ENCODE data around the gene TMEM255B.
A peak's percentile ranks its signal among the peaks of the same experiment; 100 is the strongest.

TMEM255B gene

DNA sequence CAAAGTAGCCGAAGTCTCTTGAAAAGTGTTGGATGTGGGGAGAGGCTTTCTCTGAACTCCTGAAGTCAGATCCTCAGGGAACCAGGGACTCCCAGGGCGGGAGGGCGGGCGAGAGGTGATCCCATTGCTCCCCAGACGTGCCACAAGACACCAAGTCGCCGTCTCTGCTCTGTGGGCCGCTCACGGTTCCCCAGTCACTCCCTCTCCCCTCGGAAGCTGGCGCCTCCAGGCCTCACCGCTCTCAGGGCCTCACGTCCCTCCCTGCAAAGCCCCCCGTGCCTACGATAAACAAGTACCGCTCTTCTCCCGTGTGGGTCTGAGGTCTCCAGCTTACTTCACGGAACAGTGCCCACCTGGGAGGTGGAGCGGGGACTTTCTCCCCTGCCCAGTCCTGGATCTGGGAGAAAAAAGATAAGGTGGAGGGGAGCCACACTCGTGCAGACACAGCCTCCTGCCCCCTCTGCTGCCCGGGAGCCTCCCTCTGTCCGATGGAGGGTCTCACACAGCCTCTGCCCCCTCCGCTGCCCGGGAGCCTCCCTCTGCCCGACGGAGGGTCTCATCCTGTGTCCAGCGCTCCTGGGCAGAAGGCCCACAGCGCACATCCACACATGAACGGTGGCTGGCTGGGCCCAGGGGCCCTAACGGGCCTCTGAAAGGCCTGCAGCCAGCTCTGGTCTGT lies 54.2 kb downstream of the TMEM255B start:
- no peak overlapping the region for H3K27ac Mint-ChIP-seq
- no peak for DNase-seq
- peaks cover 3% of the 10 kb centered on the region for H3K27me3 Mint-ChIP-seq
- peaks cover 19% of the 10 kb centered on the region for H3K4me1 Mint-ChIP-seq
- peaks cover 4% of the 10 kb centered on the region for H3K36me3 Mint-ChIP-seq (ENCODE audit: low read depth)
- no peak for ATAC-seq
- no peaks in the 10 kb centered on the region for H3K9me3 Mint-ChIP-seq
- no peak overlapping the region for H3K4me3 Mint-ChIP-seq

DNA sequence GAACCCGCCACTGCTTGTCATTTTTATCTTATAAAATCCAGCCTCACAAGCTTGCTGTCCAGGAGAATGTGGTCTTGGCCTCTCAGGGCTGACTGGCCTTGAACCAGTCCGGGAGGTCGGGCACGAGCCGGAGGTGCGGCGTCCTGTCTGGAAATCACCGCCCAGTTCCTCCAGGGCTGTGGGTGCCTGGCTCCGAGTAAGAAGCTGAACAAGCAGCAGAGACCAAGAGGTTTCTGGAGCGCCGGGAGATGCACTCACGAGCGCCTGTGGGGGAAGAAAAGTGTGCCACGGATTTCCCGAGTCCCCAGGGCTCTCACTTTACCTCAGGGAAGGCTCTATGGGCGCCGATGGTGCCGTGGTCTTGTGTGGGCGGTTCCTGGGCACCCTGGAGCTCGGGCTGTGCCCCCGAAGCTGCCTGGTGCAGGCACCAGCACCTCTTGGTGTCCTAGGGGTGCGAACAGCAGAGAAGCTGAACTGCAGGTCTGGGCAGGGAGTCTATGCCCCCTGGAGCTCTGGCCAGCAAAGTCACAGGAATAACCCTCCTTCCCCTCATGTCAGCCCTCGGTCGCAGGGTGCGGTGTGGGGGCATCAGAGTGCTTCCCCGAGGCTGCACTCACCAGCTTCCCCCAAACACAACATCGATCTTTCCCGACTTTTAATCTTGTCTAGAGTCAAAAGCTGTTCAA lies 54.9 kb downstream of the TMEM255B start:
- H3K27ac Mint-ChIP-seq, result no peak overlapping the region
- H3K9me3 Mint-ChIP-seq, result no peaks in the 10 kb centered on the region
- H3K4me1 Mint-ChIP-seq, result peaks cover 19% of the 10 kb centered on the region
- no peak for DNase-seq
- H3K36me3 Mint-ChIP-seq (ENCODE audit: low read depth), result peaks cover 4% of the 10 kb centered on the region
- H3K27me3 Mint-ChIP-seq, result peaks cover 3% of the 10 kb centered on the region
- no peak for ATAC-seq
- H3K4me3 Mint-ChIP-seq, result no peak overlapping the region

DNA sequence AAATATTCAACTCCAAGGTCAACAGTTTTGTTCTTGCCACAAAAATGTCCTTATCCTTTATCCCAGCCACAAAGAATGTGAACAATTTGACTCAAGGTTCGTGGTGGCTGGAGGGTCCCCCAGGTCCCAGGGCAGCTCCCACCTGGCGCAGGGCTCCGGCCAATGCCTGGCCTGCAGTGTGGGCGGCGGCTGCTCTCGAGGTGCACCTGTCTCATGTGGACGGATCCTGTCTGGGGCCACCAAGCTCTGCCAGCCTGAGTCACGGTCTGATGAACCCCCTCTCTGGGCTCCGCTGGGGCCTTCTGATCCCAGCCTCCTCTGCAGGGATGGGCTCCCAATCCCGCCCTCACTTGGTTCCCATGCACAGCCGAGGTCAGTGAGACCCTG lies 55.4 kb downstream of the TMEM255B start:
- ATAC-seq (no peak), DNase-seq (no peak)
- Mint-ChIP-seq H3K9me3 (no peaks in the 10 kb centered on the region), H3K4me3 (no peak overlapping the region), H3K4me1 (peaks cover 19% of the 10 kb centered on the region), H3K36me3 (ENCODE audit: low read depth) (peaks cover 4% of the 10 kb centered on the region), H3K27ac (no peak overlapping the region), H3K27me3 (peaks cover 3% of the 10 kb centered on the region)

DNA sequence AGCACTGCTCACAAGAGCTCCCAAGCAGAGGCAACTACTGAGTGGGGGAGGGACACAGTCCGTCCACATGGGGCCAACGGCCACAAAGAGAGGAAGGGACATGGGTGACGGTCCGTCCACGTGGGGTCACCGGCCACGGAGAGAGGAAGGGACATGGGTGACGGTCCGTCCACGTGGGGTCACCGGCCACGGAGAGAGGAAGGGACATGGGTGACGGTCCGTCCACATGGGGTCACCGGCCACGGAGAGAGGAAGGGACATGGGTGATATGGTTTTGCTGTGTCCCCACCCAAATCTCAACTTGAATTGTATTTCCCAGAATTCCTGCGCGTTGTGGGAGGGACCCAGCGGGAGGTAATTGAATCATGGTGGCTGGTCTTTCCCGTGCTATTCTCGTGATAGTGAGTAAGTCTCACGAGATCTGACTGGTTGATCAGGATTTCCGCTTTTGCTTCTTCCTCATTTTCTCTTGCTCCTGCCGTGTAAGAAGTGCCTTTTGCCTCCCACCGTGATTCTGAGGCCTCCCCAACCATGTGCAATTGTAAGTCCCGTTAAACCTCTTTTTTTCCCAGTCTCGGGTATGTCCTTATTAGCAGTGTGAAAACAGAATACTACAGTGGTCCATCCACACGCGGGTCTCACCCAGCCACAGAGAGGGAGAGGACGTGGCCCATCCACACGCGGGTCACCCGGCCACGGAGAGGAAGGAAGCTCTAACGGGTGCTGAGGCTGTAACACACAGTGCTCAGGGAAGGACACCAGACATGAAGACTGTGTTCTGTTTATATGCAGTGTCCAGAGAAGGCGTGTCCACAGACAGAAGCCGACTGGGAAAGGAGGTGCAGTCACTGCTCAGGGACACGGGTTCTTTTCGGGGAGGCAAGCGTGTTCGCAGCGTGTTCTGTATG lies 56.4 kb downstream of the TMEM255B start:
- H3K27ac Mint-ChIP-seq, result peak overlapping the region; percentile 81
- peaks cover 19% of the 10 kb centered on the region for H3K4me1 Mint-ChIP-seq
- no peak for ATAC-seq
- peaks cover 3% of the 10 kb centered on the region for H3K27me3 Mint-ChIP-seq
- DNase-seq, result peak; percentile 40
- no peaks in the 10 kb centered on the region for H3K9me3 Mint-ChIP-seq
- H3K36me3 Mint-ChIP-seq (ENCODE audit: low read depth), result peaks cover 4% of the 10 kb centered on the region
- peak overlapping the region; percentile 92 for H3K4me3 Mint-ChIP-seq

DNA sequence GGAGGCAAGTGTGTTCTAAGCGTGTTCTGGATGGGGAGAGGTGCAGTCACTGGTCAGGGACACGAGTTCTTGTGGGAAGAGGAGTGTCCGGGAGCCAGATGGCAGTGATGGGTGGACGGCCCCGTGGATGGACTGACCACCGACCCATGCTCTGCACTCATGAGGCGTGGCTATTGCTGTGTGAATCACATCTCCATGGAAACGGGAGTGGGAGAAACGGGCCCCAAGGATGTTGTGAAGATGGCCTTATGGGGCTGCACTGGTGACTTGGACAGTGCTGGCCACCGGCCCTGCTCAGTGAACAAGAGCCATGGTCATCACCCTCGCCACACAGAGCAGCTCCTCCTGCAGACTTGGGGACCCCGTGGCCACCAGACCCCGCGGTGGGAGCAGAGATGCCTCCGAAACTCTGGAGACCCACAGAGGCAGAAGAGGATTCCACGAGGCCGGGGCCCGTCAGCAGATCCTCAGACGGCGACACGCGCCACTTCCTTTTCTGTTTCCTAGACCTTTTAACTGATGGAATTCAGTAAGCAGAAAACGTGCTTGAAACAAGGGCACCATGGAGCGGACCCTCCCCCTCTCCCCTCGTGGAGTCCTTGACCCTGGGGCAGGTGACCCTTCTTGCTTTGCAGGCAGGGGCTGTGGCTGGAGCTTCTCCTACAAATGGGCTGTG lies 57.4 kb downstream of the TMEM255B start:
- H3K9me3 Mint-ChIP-seq, result no peaks in the 10 kb centered on the region
- peaks cover 6% of the 10 kb centered on the region for H3K36me3 Mint-ChIP-seq (ENCODE audit: low read depth)
- DNase-seq (no peak), ATAC-seq (no peak)
- H3K27me3 Mint-ChIP-seq, result peaks cover 3% of the 10 kb centered on the region
- peak overlapping the region; percentile 81 for H3K27ac Mint-ChIP-seq
- peak overlapping the region; percentile 92 for H3K4me3 Mint-ChIP-seq
- peaks cover 19% of the 10 kb centered on the region for H3K4me1 Mint-ChIP-seq

DNA sequence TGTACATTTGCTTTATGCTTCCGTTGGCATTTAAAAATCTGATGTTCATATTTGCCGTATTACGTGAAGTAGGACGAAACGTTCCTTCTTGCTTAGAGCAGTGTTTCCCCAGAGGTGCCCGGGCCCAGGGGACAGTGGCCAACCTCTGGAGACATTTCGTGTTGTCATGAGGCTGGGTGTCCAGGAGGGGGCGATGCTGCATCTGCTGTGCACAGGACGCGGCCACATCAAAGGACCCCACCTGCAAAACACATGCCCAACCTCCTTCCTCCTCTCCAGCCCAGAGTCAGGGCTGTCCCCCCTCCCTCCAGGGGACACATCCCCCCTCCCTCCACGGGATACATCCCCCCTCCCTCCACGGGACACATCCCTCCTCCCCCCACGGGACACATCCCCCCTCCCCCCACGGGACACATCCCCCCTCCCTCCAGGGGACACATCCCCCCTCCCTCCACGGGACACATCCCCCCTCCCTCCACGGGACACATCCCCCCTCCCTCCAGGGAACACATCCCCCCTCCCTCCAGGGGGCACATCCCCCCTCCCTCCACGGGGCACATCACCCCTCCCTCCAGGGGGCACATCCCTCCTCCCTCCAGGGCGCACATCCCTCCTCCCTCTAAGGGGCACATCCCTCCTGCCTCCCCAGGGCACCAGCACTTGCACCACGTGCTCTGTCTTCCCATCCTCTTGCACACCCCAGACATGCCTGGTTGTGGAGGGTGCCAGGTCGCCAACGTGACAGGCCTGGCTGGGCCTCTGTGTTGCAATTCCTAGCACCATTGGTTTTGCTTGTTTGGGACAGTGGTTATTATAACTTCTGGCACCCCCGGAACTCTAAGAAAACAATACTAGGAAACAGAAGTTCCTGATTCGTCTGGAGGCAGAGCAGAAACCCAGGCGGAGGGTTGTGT lies 58.2 kb downstream of the TMEM255B start:
- ATAC-seq (peak; percentile 73), DNase-seq (peak; percentile 89)
- H3K4me3 Mint-ChIP-seq, result peak overlapping the region; percentile 92
- no peaks in the 10 kb centered on the region for H3K9me3 Mint-ChIP-seq
- H3K4me1 Mint-ChIP-seq, result peaks cover 19% of the 10 kb centered on the region
- peaks cover 6% of the 10 kb centered on the region for H3K36me3 Mint-ChIP-seq (ENCODE audit: low read depth)
- no peak overlapping the region for H3K27ac Mint-ChIP-seq
- peaks cover 3% of the 10 kb centered on the region for H3K27me3 Mint-ChIP-seq

DNA sequence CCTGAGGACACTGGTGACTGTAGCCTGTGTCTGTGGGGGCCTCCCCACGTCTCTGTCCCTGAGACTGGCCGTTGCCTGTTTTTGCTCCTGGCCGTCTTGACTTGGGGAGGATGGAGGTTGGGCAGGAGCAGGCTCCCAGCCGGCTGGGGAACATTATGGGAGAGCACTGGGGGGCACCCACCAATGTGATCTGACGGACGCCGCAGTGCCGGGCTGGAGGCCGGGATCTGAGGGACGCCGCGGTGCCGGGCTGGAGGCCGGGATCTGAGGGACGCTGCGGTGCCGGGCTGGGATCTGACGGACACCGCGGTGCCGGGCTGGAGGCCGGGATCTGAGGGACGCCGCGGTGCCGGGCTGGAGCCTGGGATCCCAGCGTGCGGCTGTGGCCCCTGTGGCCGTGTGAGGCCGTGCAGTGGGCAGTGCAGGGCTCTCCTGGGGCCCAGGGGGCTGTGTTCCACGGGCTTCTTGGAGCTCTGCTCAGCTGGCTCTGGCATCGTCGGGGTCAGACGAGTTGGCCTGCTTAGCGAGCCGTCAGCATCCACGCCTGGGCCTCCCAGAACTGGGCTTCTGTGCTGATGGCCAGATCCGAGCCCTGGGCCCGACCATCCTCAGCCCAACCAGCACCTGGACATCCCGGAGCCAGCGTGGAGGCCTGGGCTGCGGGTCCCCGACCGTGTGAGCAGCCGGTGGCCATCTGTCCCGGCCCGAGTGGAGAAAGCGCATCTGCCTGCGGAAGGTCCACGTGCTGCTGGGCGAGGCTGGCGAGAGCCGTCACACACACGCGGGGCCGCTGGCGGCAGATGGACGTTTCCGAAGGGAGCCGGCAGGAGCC lies 59.0 kb downstream of the TMEM255B start:
- DNase-seq, result no peak
- Mint-ChIP-seq H3K4me1 (peaks cover 19% of the 10 kb centered on the region), H3K9me3 (no peaks in the 10 kb centered on the region), H3K4me3 (no peak overlapping the region), H3K27ac (no peak overlapping the region), H3K27me3 (peaks cover 3% of the 10 kb centered on the region), H3K36me3 (ENCODE audit: low read depth) (peaks cover 6% of the 10 kb centered on the region)
- ATAC-seq, result no peak

DNA sequence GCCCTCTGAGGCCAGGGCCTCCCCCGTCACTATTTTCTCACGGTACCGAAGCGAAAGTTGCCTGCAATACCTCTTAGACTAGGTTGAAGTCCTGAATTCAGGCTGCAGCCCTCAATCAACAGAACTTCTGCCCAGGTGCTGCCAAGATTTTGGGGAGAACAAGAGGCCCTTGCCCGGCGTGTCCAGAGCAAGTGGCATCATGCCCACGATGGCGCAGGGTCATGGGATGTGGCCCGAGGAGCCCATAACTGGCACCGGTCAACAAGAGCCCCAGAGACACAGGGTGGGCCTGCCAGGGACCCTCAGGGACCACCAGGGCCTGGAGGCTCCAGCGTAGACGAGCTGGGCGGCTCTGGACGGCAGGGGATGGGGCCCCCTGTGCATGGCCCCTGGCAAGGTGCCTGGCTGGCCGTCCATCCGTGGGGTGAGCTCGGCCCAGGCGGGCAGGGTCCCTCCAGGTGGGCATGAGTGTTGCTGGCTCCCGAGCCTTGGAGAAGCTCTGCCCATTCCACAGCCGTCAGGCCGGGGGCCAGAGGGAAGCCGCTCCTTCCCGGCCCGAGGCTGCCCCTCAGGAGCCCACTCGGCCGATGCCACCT lies 59.8 kb downstream of the TMEM255B start:
- ATAC-seq, result no peak
- H3K4me3 Mint-ChIP-seq, result no peak overlapping the region
- no peaks in the 10 kb centered on the region for H3K9me3 Mint-ChIP-seq
- no peak overlapping the region for H3K27ac Mint-ChIP-seq
- peaks cover 3% of the 10 kb centered on the region for H3K27me3 Mint-ChIP-seq
- H3K36me3 Mint-ChIP-seq (ENCODE audit: low read depth), result peaks cover 6% of the 10 kb centered on the region
- H3K4me1 Mint-ChIP-seq, result peaks cover 19% of the 10 kb centered on the region
- DNase-seq, result no peak

DNA sequence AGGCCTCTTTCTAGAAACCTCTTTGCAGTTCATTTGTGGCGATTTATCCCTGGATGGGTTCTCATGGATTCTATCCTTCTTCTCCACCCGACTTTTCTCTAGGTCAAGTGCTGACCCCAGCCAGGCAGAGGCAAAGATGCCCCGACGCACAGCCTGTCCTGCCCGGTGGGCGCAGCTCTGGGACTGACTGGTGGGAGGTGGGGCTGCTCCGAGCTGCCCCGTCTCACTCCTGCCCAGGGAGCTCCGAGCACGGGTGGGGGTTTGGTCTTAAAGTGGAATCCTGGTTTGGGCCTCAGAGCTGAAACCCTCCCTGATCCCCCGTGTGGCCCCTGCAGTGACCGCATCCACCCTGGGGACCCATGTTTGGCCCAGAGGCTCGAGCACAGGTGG lies 60.3 kb downstream of the TMEM255B start:
- no peak for ATAC-seq
- Mint-ChIP-seq H3K27ac (no peak overlapping the region), H3K36me3 (ENCODE audit: low read depth) (peaks cover 6% of the 10 kb centered on the region), H3K4me3 (no peak overlapping the region), H3K27me3 (peaks cover 3% of the 10 kb centered on the region), H3K4me1 (peaks cover 19% of the 10 kb centered on the region), H3K9me3 (no peaks in the 10 kb centered on the region)
- no peak for DNase-seq

DNA sequence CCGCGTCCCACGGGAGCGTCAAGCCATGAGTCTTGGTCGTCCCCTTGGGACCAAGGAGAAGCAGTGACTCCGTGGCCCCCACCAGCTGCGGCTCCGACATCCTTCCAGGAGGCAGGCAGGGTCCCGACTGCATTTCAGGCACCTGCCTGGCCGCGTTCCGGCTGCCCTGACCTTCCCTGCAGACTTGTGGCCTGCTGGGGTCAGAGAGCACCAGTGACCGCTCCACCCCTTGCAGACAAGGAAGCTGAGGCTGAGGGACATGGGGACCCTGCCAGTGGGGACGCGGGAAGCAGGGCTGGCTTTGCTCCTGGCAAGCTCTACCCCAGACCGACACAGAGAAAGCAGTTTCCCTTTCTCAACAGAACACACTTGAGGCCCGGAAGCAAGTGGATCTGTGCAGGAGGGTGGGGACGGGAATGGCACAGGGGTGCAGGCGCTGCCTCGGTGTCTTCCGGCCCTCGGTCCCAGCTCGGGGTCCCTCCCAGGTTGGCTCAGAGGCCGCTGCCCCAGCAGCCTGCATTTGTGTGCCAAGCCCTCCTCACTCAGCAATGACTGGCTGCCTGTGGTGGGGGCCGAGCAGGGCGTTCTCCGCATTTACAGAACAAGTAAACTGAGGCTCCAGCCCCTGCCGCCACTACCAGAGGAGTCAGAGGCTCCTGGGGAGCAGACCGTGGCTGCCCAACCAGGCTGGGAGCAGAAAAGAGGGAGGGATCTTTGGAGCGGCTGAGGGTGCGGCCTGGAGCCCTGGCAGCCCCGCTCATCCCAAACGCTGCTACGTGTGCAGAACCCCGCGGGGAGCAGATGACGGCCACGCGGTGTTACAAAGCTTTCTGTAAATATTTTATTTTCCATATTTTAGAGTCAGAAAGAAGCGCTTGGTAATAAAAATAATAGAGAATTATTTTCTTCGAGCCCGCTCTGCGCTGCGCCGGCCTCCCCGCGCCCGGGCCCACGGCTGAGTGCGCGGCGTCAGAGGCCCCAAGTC lies 61.0 kb downstream of the TMEM255B start:
- no peak for ATAC-seq
- no peak overlapping the region for H3K4me3 Mint-ChIP-seq
- H3K4me1 Mint-ChIP-seq, result peaks cover 18% of the 10 kb centered on the region
- no peak for DNase-seq
- H3K36me3 Mint-ChIP-seq (ENCODE audit: low read depth), result peaks cover 6% of the 10 kb centered on the region
- no peak overlapping the region for H3K27ac Mint-ChIP-seq
- peaks cover 3% of the 10 kb centered on the region for H3K27me3 Mint-ChIP-seq
- H3K9me3 Mint-ChIP-seq, result no peaks in the 10 kb centered on the region

DNA sequence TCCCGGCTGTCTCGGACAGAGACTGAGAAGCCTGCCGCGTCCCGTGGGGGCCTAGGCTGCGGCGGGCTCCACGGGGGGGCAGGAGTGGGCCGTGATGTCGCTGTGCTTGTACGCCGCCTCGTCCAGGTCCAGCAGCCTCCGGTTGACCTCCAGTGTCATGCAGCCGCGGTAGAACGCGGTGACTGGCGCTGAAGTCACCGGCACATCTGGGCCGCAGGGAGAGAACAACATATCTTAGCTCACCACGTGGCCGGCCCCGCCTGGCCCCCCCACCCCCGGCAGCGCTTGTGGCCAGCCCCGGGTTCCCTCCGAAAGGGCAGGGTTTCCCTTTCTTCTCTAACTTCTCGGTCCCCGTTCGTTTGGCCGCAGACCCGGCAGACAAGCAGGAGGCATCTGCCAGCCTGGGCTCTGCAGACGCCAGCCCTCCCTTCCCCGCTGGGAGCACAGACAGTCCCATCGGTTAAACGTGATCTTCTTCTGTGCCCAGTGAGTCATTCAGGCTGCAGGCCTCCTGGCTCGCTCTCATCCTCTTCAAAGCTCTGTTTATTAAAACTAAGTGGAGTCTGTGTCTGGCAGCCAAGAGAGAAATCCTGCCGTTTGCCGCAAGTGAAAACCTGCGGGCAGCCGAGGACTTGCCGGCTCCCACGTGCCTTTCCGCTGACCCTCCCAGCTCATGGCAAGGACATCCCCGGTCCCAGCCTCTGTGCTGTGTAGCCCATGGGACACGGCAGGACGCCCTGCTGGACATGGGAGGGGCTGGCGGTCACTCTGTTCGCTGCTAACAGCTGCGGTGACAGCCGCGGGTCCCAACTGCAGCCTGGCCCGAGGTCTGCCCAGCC lies 62.0 kb downstream of the TMEM255B start:
- DNase-seq (no peak), ATAC-seq (no peak)
- H3K36me3 Mint-ChIP-seq (ENCODE audit: low read depth), result peaks cover 9% of the 10 kb centered on the region
- peaks cover 10% of the 10 kb centered on the region for H3K4me1 Mint-ChIP-seq
- no peaks in the 10 kb centered on the region for H3K27me3 Mint-ChIP-seq
- H3K4me3 Mint-ChIP-seq, result no peak overlapping the region
- no peaks in the 10 kb centered on the region for H3K9me3 Mint-ChIP-seq
- H3K27ac Mint-ChIP-seq, result no peak overlapping the region

All from activated naive CD8-positive, alpha-beta T cell treated with anti-CD3 and anti-CD28 coated beads, Interleukin-2, amount 50 U/mL, for 24 hours (primary cell).